IMR-90 (cell line): Measurements from ENCODE around the gene AHNAK.

Experiments
- CEBPB ChIP-seq: IDR thresholded peaks from 2 replicates; pipeline ENCODE4 v1.6.1; 2012; ENCODE audit warnings: low read depth, low read length, improper control_type of control experiment
- MXI1 ChIP-seq: IDR thresholded peaks from 2 replicates; pipeline ENCODE4 v1.6.1; 2012; ENCODE audit warnings: low read depth, mild to moderate bottlenecking, low read length, moderate library complexity, borderline replicate concordance
- POLR2A ChIP-seq: IDR thresholded peaks from 2 replicates; pipeline ENCODE4 v1.6.1; 2012; ENCODE audit warnings: mild to moderate bottlenecking, low read depth, low read length
- USF2 ChIP-seq: fragments of 150-350 bp; IDR thresholded peaks from 2 replicates; pipeline ENCODE4 v1.6.1; 2017; ENCODE audit warnings: mild to moderate bottlenecking, antibody characterized with exemption, low read length, low read depth
- TF ChIP-seq, protein P1 (sequence below): conservative IDR thresholded peaks from 2 replicates; pipeline ENCODE4 v1.5.1; 2012; ENCODE audit warnings: mild to moderate bottlenecking, low read depth, low read length, improper control_type of control experiment

GRCh38 chr11:62462508-62462892 is 84.1 kb downstream of the AHNAK start:
- TF ChIP-seq, protein P1, sequence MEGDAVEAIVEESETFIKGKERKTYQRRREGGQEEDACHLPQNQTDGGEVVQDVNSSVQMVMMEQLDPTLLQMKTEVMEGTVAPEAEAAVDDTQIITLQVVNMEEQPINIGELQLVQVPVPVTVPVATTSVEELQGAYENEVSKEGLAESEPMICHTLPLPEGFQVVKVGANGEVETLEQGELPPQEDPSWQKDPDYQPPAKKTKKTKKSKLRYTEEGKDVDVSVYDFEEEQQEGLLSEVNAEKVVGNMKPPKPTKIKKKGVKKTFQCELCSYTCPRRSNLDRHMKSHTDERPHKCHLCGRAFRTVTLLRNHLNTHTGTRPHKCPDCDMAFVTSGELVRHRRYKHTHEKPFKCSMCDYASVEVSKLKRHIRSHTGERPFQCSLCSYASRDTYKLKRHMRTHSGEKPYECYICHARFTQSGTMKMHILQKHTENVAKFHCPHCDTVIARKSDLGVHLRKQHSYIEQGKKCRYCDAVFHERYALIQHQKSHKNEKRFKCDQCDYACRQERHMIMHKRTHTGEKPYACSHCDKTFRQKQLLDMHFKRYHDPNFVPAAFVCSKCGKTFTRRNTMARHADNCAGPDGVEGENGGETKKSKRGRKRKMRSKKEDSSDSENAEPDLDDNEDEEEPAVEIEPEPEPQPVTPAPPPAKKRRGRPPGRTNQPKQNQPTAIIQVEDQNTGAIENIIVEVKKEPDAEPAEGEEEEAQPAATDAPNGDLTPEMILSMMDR: no peak
- no peak for TF ChIP-seq POLR2A
- TF ChIP-seq CEBPB: no peak
- no peak for TF ChIP-seq MXI1
- no peak for TF ChIP-seq USF2
